Osteoblast (primary cell): Measurements from ENCODE around the gene HOXB13. TPM values are rescaled to one million over a fixed set of nuclear protein-coding genes. Genes with fewer than 3 reads are reported as not detected.

ENCODE experiments used
- DNase-seq: peaks from one replicate; pipeline ENCODE4 v3.0.0; 2011; ENCODE audit warnings: low spot score, mixed read lengths; ENCODE audit not compliant: insufficient read length; ENCODE audit errors: missing footprints
- H2AFZ ChIP-seq: 2 replicates; pipeline ENCODE4 v1.6.0; 2011; ENCODE audit warnings: mild to moderate bottlenecking, low read length
- H3K27ac ChIP-seq: 2 replicates; pipeline ENCODE4 v1.5.1; 2011; ENCODE audit warnings: mild to moderate bottlenecking, low read depth, low read length, moderate library complexity
- H3K27me3 ChIP-seq: 2 replicates; pipeline ENCODE4 v1.6.0; 2012; ENCODE audit warnings: mild to moderate bottlenecking, control low read depth, inconsistent platforms, low read length, moderate library complexity; ENCODE audit not compliant: insufficient read depth
- H3K36me3 ChIP-seq: 2 replicates; pipeline ENCODE4 v1.5.1; 2011; ENCODE audit warnings: mild to moderate bottlenecking, low read length, control low read depth, moderate library complexity; ENCODE audit not compliant: insufficient read depth
- H3K4me1 ChIP-seq: 2 replicates; pipeline ENCODE4 v1.5.1; 2011; ENCODE audit warnings: mild to moderate bottlenecking, low read length, control low read depth, moderate library complexity; ENCODE audit not compliant: insufficient read depth
- H3K4me2 ChIP-seq: 2 replicates; pipeline ENCODE4 v1.6.0; 2011; ENCODE audit warnings: mild to moderate bottlenecking, low read length; ENCODE audit not compliant: insufficient read depth
- H3K4me3 ChIP-seq: fragments of 200-600 bp; sonication (generic); 3 replicates; pipeline ENCODE4 v1.5.1; 2012; ENCODE audit warnings: mild to moderate bottlenecking, low read length, inconsistent platforms; ENCODE audit not compliant: insufficient read depth
- H3K79me2 ChIP-seq: 2 replicates; pipeline ENCODE4 v1.6.0; 2012; ENCODE audit warnings: mild to moderate bottlenecking, low read length, control low read depth, inconsistent platforms; ENCODE audit not compliant: insufficient read depth
- H3K9me3 ChIP-seq: 2 replicates; pipeline ENCODE4 v1.5.1; 2011; ENCODE audit warnings: low read depth, low read length, control low read depth
- H4K20me1 ChIP-seq: 2 replicates; pipeline ENCODE4 v1.6.0; 2012; ENCODE audit warnings: mild to moderate bottlenecking, low read length, control low read depth; ENCODE audit not compliant: insufficient read depth
- total RNA-seq: library from RNA; depleted of rRNA; stranded (reverse); fragments of >200 nt; gene quantifications from 2 replicates; pipeline ENCODE4 v1.2.3, GENCODE V29; 2012
- TF ChIP-seq, protein P1 (sequence below): IDR thresholded peaks from 2 replicates; pipeline ENCODE4 v1.5.1; 2011; ENCODE audit warnings: mild to moderate bottlenecking, low read depth, low read length, moderate library complexity; ENCODE audit errors: extremely low read depth

Gene HOXB13
- total RNA-seq, 1 donor = not detected

DNA sequence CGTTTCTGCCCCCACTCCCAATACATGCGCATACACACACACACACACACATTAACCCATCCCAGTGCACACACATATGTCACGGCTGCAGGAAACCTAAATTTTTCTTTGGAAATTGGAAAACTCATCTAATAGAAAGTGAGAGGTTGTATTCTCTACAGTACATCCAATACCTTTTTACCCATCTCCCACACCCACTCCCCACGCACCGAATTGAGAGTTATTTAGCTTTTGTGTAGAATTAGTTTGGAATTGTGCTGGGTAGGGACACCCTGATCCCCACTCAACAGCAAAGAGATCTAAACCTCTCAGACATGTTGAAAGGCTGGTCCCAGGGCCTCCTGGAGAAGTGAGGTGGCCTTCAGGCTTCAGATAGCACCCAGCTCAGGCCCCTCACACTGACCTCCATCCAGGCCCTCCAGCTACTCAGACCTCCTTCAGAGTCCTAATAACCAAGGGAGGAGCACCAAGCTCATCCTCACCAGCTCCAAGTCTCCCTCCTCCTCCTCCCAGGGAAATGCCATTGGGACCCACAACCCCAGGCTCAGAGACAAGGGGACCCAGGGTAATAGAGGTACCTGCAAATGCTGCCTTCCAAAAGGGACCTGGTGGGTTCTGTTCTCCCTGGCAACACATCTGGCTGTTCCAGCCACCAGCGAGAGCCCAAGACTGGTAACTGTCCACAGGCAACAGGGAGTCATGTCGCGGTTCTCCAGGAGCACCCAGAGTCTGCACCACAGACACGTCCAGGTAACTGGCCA, 955 bp downstream of the HOXB13 start:
- Histone ChIP-seq H3K79me2 (no peaks in the 10 kb centered on the region), H3K4me3 (no peak overlapping the region), H3K36me3 (no peaks in the 10 kb centered on the region), H3K27ac (no peak overlapping the region), H3K27me3 (peaks cover 99% of the 10 kb centered on the region), H3K4me2 (no peak overlapping the region), H3K9me3 (no peaks in the 10 kb centered on the region), H2AFZ (no peak overlapping the region), H4K20me1 (peaks cover 3% of the 10 kb centered on the region), H3K4me1 (peaks cover 5% of the 10 kb centered on the region)
- TF ChIP-seq, protein P1, sequence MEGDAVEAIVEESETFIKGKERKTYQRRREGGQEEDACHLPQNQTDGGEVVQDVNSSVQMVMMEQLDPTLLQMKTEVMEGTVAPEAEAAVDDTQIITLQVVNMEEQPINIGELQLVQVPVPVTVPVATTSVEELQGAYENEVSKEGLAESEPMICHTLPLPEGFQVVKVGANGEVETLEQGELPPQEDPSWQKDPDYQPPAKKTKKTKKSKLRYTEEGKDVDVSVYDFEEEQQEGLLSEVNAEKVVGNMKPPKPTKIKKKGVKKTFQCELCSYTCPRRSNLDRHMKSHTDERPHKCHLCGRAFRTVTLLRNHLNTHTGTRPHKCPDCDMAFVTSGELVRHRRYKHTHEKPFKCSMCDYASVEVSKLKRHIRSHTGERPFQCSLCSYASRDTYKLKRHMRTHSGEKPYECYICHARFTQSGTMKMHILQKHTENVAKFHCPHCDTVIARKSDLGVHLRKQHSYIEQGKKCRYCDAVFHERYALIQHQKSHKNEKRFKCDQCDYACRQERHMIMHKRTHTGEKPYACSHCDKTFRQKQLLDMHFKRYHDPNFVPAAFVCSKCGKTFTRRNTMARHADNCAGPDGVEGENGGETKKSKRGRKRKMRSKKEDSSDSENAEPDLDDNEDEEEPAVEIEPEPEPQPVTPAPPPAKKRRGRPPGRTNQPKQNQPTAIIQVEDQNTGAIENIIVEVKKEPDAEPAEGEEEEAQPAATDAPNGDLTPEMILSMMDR = no peak
- no peak for DNase-seq

DNA sequence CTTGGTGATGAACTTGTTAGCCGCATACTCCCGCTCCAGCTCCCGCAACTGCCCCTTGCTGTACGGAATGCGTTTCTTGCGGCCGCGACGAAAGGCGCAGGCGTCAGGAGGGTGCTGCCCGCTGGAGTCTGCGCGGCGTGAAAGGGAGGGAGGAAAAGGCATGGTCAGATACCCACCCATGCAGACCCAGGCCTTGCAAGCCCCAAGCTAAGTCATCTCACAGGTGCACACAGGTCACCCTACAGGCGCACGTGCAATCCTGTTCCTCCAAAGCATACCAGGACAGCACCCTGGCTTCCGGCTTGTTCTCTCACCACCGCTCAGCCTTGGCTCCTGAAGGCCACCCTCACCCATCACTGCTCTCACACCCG, 1.6 kb downstream of the HOXB13 start:
- Histone ChIP-seq H4K20me1 (peaks cover 3% of the 10 kb centered on the region), H3K4me3 (no peak overlapping the region), H3K9me3 (no peaks in the 10 kb centered on the region), H3K4me1 (peaks cover 5% of the 10 kb centered on the region), H3K4me2 (no peak overlapping the region), H3K27ac (no peak overlapping the region), H2AFZ (no peak overlapping the region), H3K36me3 (no peaks in the 10 kb centered on the region), H3K79me2 (no peaks in the 10 kb centered on the region), H3K27me3 (peaks cover 99% of the 10 kb centered on the region)
- no peak for DNase-seq
- TF ChIP-seq, protein P1 = no peak

DNA sequence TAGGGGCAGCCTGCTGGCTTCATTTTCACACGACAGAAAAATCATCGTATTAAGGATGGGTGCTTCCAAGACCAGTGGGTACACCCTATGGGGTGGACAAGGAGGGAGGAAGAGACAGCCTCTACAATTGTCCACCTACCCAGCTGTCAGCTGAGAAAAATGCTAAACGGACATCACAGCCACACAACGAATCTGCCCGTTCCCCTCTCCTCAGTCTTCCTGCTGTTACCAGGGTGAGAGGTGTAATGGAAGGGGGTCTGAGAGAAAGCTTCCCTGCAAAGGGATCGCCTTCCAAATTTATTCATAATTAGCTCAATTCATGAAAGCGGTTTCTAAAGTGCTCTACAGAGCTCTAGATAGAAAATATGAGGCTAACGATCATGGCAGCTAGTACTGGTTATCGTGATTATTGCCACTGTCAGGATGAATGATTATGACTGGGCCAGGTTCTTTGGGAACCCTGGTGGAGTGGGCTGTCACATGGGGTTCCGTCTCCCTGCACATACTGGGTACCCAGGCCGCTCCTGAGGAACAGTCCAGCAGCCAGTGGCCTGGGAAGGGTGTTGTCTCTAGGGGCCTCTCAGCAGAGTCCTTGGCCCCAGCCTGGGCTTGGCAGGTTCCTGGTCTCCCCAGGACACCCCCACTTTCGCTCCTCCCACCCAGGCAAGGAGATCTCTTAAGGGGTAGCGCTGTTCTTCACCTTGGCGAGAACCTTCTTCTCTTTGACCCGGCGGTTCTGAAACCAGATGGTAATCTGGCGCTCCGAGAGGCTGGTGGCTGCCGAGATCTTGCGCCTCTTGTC, 2.2 kb downstream of the HOXB13 start:
- Histone ChIP-seq H2AFZ (no peak overlapping the region), H3K27me3 (peaks cover 99% of the 10 kb centered on the region), H3K4me2 (no peak overlapping the region), H3K4me3 (no peak overlapping the region), H3K79me2 (no peaks in the 10 kb centered on the region), H3K4me1 (peaks cover 5% of the 10 kb centered on the region), H4K20me1 (peaks cover 3% of the 10 kb centered on the region), H3K9me3 (no peaks in the 10 kb centered on the region), H3K27ac (no peak overlapping the region), H3K36me3 (no peaks in the 10 kb centered on the region)
- TF ChIP-seq, protein P1 = no peak
- no peak for DNase-seq
